SK-N-SH (cell line): ENCODE data around the gene MYH6. TPM values are rescaled to one million over a fixed set of nuclear protein-coding genes. Genes with fewer than 3 reads are reported as not detected.

Experiments used
- CTCF ChIA-PET: fragments of 300-600, 350-600 bp; formaldehyde crosslinking; extraction: SDS; loops from one replicate; lab custom pipeline; 2021; lab: Yijun Ruan, JAX
- POLR2A ChIA-PET: fragments of 350-600 bp; sonication (Branson Sonifier 250); formaldehyde crosslinking; extraction: SDS; loops from one replicate; lab custom pipeline; 2020; ENCODE audit warnings: antibody characterized with exemption, inconsistent platforms; lab: Yijun Ruan, JAX
- DNase-seq: peaks from one replicate; pipeline ENCODE4 v3.0.0; 2012
- H2AFZ ChIP-seq: fragments of 200-600 bp; sonication (generic); 2 replicates; pipeline ENCODE4 v1.8.1; 2016; ENCODE audit warnings: antibody characterized with exemption, mild to moderate bottlenecking, low read depth
- H3F3A ChIP-seq: fragments of 200-600 bp; sonication (generic); replicated peaks from 2 replicates; pipeline ENCODE3; 2016; ENCODE audit warnings: antibody characterized with exemption, mild to moderate bottlenecking; ENCODE audit not compliant: insufficient read depth
- H3K27ac ChIP-seq, 2 experiments: fragments of 200-500 bp in 1 of 2; fragments of 200-600 bp in 1 of 2; sonication (Bioruptor generic) in 1 of 2; sonication (generic), shearing (Covaris generic) in 1 of 2; 2 replicates each; pipeline versions ENCODE4 v1.5.1 to v1.6.1; 2014 to 2016; ENCODE audit warnings: low read depth in 2 of 2, inconsistent platforms in 1 of 2, low read length in 1 of 2, mild to moderate bottlenecking in 1 of 2, mixed read lengths in 1 of 2
- H3K27me3 ChIP-seq: fragments of 200-600 bp; sonication (generic), shearing (Covaris generic); 2 replicates; pipeline ENCODE4 v1.6.1; 2016; ENCODE audit warnings: mixed run types; ENCODE audit not compliant: insufficient read depth
- H3K36me3 ChIP-seq, 2 experiments: fragments of 200-500 bp in 1 of 2; fragments of 200-600 bp in 1 of 2; sonication (Bioruptor generic) in 1 of 2; sonication (generic) in 1 of 2; replicated peaks in 1 of 2; 2 replicates each; pipeline versions ENCODE3 to v1.5.1; 2014 to 2016; ENCODE audit warnings: low read length in 1 of 2, mild to moderate bottlenecking in 1 of 2; ENCODE audit not compliant: insufficient read depth in 2 of 2, control insufficient read depth in 1 of 2
- H3K4me1 ChIP-seq, 2 experiments: fragments of 200-500 bp in 1 of 2; fragments of 200-600 bp in 1 of 2; sonication (Bioruptor generic) in 1 of 2; sonication (generic), shearing (Covaris generic) in 1 of 2; 2 replicates each; pipeline versions ENCODE4 v1.5.1 to v1.6.1; 2014 to 2016; ENCODE audit warnings: low read depth in 1 of 2, low read length in 1 of 2, mixed run types in 1 of 2; ENCODE audit not compliant: insufficient read depth in 2 of 2, control insufficient read depth in 1 of 2
- H3K4me2 ChIP-seq: fragments of 200-600 bp; sonication (generic), shearing (Covaris generic); 2 replicates; pipeline ENCODE4 v1.6.1; 2017; ENCODE audit warnings: mixed run types
- H3K4me3 ChIP-seq, 2 experiments: fragments of 200-500 bp in 1 of 2; fragments of 200-600 bp in 1 of 2; sonication (Bioruptor generic) in 1 of 2; sonication (generic), shearing (Covaris generic) in 1 of 2; 2 replicates each; pipeline versions ENCODE4 v1.5.1 to v1.8.1; 2014 to 2016; ENCODE audit warnings: low read depth in 2 of 2, inconsistent platforms in 1 of 2, low read length in 1 of 2, mild to moderate bottlenecking in 1 of 2, mixed read lengths in 1 of 2, moderate library complexity in 1 of 2
- H3K79me2 ChIP-seq: fragments of 200-600 bp; sonication (generic); 2 replicates; pipeline ENCODE4 v1.8.1; 2017; ENCODE audit warnings: mild to moderate bottlenecking; ENCODE audit not compliant: insufficient read depth
- H3K9ac ChIP-seq: fragments of 200-600 bp; sonication (generic); 2 replicates; pipeline ENCODE4 v1.6.1; 2017; ENCODE audit warnings: mixed run types
- H3K9me2 ChIP-seq: fragments of 200-600 bp; sonication (generic); 2 replicates; pipeline ENCODE4 v1.6.1; 2017; ENCODE audit warnings: mixed run types
- H3K9me3 ChIP-seq: fragments of 200-600 bp; sonication (generic); 2 replicates; pipeline ENCODE4 v1.6.1; 2017; ENCODE audit warnings: mixed run types, mild to moderate bottlenecking, moderate library complexity
- H4K20me1 ChIP-seq: fragments of 200-600 bp; sonication (generic); 2 replicates; pipeline ENCODE4 v1.6.1; 2017; ENCODE audit warnings: mild to moderate bottlenecking, mixed run types; ENCODE audit not compliant: insufficient read depth
- CHD2 ChIP-seq: fragments of 150-350 bp; IDR thresholded peaks from 2 replicates; pipeline ENCODE4 v1.6.1; 2018; ENCODE audit warnings: low read length; ENCODE audit not compliant: partially characterized antibody
- CTCF ChIP-seq: fragments of 200-600 bp; sonication (generic); IDR thresholded peaks from 2 replicates; pipeline ENCODE4 v1.6.1; 2017; ENCODE audit warnings: antibody characterized with exemption, mild to moderate bottlenecking, moderate library complexity
- EP300 ChIP-seq, 2 experiments: IDR thresholded peaks; 2 replicates each; pipeline versions ENCODE4 v1.4.0 to v1.6.1; 2012; ENCODE audit warnings: borderline replicate concordance in 1 of 2, low read depth in 1 of 2, low read length in 1 of 2
- EZH2phosphoT487 ChIP-seq: fragments of 200-600 bp; sonication (generic); IDR thresholded peaks from 2 replicates; pipeline ENCODE4 v1.6.1; 2017; ENCODE audit warnings: low read depth, mixed run types, mild to moderate bottlenecking, antibody characterized with exemption, moderate library complexity, borderline replicate concordance
- FOSL2 ChIP-seq: IDR thresholded peaks from 2 replicates; pipeline ENCODE4 v1.4.0; 2012; ENCODE audit warnings: low read depth, mild to moderate bottlenecking, moderate library complexity, borderline replicate concordance
- FOXJ3 ChIP-seq: sonication (generic); formaldehyde crosslinking; IDR thresholded peaks from 2 replicates; pipeline ENCODE4 v1.5.1; 2020; ENCODE audit warnings: mild to moderate bottlenecking, missing genetic modification reagents
- FOXM1 ChIP-seq: IDR thresholded peaks from 2 replicates; pipeline ENCODE4 v1.4.0; 2012; ENCODE audit warnings: low read depth, mild to moderate bottlenecking
- GATA2 ChIP-seq: sonication (generic); formaldehyde crosslinking; IDR thresholded peaks from 2 replicates; pipeline ENCODE4 v1.5.0; 2020; ENCODE audit warnings: mild to moderate bottlenecking, missing genetic modification reagents
- JUND ChIP-seq: IDR thresholded peaks from 2 replicates; pipeline ENCODE4 v1.4.0; 2012
- NFIC ChIP-seq: IDR thresholded peaks from 2 replicates; pipeline ENCODE4 v1.4.0; 2012; ENCODE audit warnings: borderline replicate concordance
- REST ChIP-seq: IDR thresholded peaks from 2 replicates; pipeline ENCODE4 v1.6.1; 2012; ENCODE audit warnings: mild to moderate bottlenecking, low read depth, low read length, moderate library complexity
- RFX5 ChIP-seq: IDR thresholded peaks from 2 replicates; pipeline ENCODE4 v1.6.1; 2012; ENCODE audit warnings: mild to moderate bottlenecking, improper control_type of control experiment, low read length
- RXRA ChIP-seq: IDR thresholded peaks from 2 replicates; pipeline ENCODE4 v1.4.0; 2012; ENCODE audit warnings: low read depth, mild to moderate bottlenecking, borderline replicate concordance
- SMC3 ChIP-seq: IDR thresholded peaks from 2 replicates; pipeline ENCODE4 v1.6.1; 2012; ENCODE audit warnings: low read depth, low read length, improper control_type of control experiment
- TAF1 ChIP-seq: IDR thresholded peaks from 2 replicates; pipeline ENCODE4 v1.6.1; 2012; ENCODE audit warnings: low read depth, mild to moderate bottlenecking, low read length, moderate library complexity, borderline replicate concordance
- WGBS: methylation state at CpG from one replicate; pipeline ENCODE4 v1.1.6; 2017; ENCODE audit warnings: low lambda C conversion rate; 5-methylcytosine and 5-hydroxymethylcytosine counted together
- polyA plus RNA-seq, 3 experiments: library from polyadenylated mRNA; depleted of rRNA; stranded (reverse); fragments of >200 nt; gene quantifications; 2 replicates each; pipeline ENCODE4 v1.2.3, GENCODE V29; 2012
- TF ChIP-seq, protein P1 (sequence below): fragments of 150-350 bp; IDR thresholded peaks from 2 replicates; pipeline ENCODE4 v1.6.1; 2017; ENCODE audit warnings: antibody characterized with exemption, low read length, low read depth, borderline replicate concordance

Gene MYH6
- polyA plus RNA-seq, 1 of the 3 experiments (the other 2 are of a cell fraction), result not detected

- Histone ChIP-seq H3K9me3 (no peaks in the 10 kb centered on the region), H4K20me1 (no peaks in the 10 kb centered on the region), H3K27me3 (peaks cover 10% of the 10 kb centered on the region; the same call in 1 of the 2 replicates), H3K79me2 (no peaks in the 10 kb centered on the region), H3K9ac (no peak overlapping the region), H3K36me3 (no peaks in the 10 kb centered on the region), H3F3A (no peaks in the 10 kb centered on the region), H3K4me2 (no peak overlapping the region), H3K4me1 (peaks cover 0 to 4% of the 10 kb centered on the region in 2 experiments; a peak in 1 of 4 replicates), H3K27ac (no peak overlapping the region), H3K4me3 (no peak overlapping the region), H2AFZ (no peak overlapping the region), H3K9me2 (no peaks in the 10 kb centered on the region)
- ChIA-PET POLR2A (no interaction called here), CTCF (no interaction called here)
- no peak for DNase-seq
- 43% methylated on average over 1 of the region's 1 CpG for WGBS
- no peak for TF ChIP-seq RFX5
- TF ChIP-seq CTCF, result no peak
- TF ChIP-seq TAF1, result no peak
- no peak for TF ChIP-seq NFIC
- no peak for TF ChIP-seq SMC3
- TF ChIP-seq FOXJ3, result no peak
- no peak for TF ChIP-seq EZH2phosphoT487
- TF ChIP-seq, protein P1, sequence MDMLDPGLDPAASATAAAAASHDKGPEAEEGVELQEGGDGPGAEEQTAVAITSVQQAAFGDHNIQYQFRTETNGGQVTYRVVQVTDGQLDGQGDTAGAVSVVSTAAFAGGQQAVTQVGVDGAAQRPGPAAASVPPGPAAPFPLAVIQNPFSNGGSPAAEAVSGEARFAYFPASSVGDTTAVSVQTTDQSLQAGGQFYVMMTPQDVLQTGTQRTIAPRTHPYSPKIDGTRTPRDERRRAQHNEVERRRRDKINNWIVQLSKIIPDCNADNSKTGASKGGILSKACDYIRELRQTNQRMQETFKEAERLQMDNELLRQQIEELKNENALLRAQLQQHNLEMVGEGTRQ, result no peak
- no peak for TF ChIP-seq GATA2 (CRISPR knock-in tag)
- TF ChIP-seq RXRA, result no peak
- TF ChIP-seq CHD2, result no peak
- TF ChIP-seq FOSL2, result no peak
Measured at GRCh38 chr14:23371865-23372264, 36.2 kb downstream of the MYH6 start.

DNA sequence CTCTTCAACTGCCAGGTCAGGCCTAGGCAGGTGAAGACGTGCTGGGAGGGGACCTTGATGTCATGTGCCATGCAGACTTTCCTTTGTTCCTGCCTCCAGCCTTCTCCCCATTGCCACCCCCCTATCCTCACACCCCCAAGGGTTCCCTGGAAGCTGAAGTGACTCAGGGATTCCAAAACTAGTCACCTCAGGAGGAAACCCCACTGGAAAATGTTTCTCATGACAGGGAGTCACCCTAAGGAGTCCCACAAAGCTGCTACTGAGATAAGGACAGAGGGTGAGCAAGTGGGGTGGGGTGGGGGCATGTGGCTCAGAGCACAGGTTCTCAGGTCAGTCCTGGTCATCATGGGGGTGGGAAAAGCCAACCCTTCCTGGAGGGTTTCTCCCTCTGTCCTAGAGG is 37.9 kb downstream of the MYH6 start:
- Histone ChIP-seq H3K27ac (no peak overlapping the region), H3K36me3 (no peaks in the 10 kb centered on the region), H3K9me2 (no peaks in the 10 kb centered on the region), H3K4me3 (no peak overlapping the region), H3K79me2 (no peaks in the 10 kb centered on the region), H4K20me1 (no peaks in the 10 kb centered on the region), H3K9me3 (no peaks in the 10 kb centered on the region), H3K27me3 (peaks cover 10% of the 10 kb centered on the region; the same call in 1 of the 2 replicates), H2AFZ (no peak overlapping the region), H3K4me1 (peaks cover 0 to 8% of the 10 kb centered on the region in 2 experiments; a peak in 1 of 4 replicates), H3F3A (no peaks in the 10 kb centered on the region), H3K4me2 (no peak overlapping the region), H3K9ac (no peak overlapping the region)
- 9% methylated on average over 1 of the region's 1 CpG for WGBS
- no peak for DNase-seq
- ChIA-PET CTCF (interaction anchor here (1.7 to 6.6 kb wide), 3 partner anchors 10 to 190 kb away, joined by 6 to 46 read pairs (median 8); no protein-coding TSS in a partner anchor), POLR2A (no interaction called here)
- TF ChIP-seq FOXM1, result no peak
- TF ChIP-seq JUND, result no peak
- TF ChIP-seq SMC3, result no peak
- no peak for TF ChIP-seq EP300 (IDR thresholded peaks at IDR 0.05; ENCODE audit: borderline replicate concordance in 1 of 2, low read depth in 1 of 2, low read length in 1 of 2)
- TF ChIP-seq, protein P1, result no peak
- no peak for TF ChIP-seq REST
- no peak for TF ChIP-seq CTCF
